Stimulated activated effector memory CD8-positive, alpha-beta T cell treated with anti-CD3 and anti-CD28 coated beads, Interleukin-12 subunit alpha, Interleukin-12 subunit beta, amount 100 ng/mL, for 72 hours (primary cell): ENCODE data around the gene APBB3.
A peak's percentile ranks its signal among the peaks of the same experiment; 100 is the strongest.

Source experiments
- ATAC-seq: fragments of 150-1000 bp; cut with Tn5 transposase; 2 replicates; pipeline ENCODE4 v1.10.0; 2021
- DNase-seq, 2 donors: peaks; one replicate each; pipeline ENCODE4 v3.0.0; 2021 to 2022; ENCODE audit warnings: low spot score in 2 of 2
- H3K27ac Mint-ChIP-seq: one replicate; pipeline ENCODE4 v1.8.0; 2022; ENCODE audit warnings: mild to moderate bottlenecking, mixed read lengths
- H3K36me3 Mint-ChIP-seq: one replicate; pipeline ENCODE4 v1.8.0; 2022; ENCODE audit warnings: mild to moderate bottlenecking, mixed read lengths
- H3K4me1 Mint-ChIP-seq: one replicate; pipeline ENCODE4 v1.8.0; 2022; ENCODE audit warnings: mixed read lengths
- H3K4me3 Mint-ChIP-seq: one replicate; pipeline ENCODE4 v1.8.0; 2022; ENCODE audit warnings: mild to moderate bottlenecking, mixed read lengths
- H3K9me3 Mint-ChIP-seq: one replicate; pipeline ENCODE4 v1.8.0; 2022; ENCODE audit warnings: mixed read lengths

APBB3 gene

GRCh38 chr5:140550147-140551079 lies 14.0 kb downstream of the APBB3 start:
- H3K4me3 Mint-ChIP-seq: no peak overlapping the region
- peaks cover 88% of the 10 kb centered on the region for H3K36me3 Mint-ChIP-seq

GRCh38 chr5:140549237-140550144 lies 14.9 kb downstream of the APBB3 start:
- peaks cover 89% of the 10 kb centered on the region for H3K36me3 Mint-ChIP-seq
- DNase-seq (no peak), ATAC-seq (no peak)
- peak overlapping the region; percentile 90 for H3K27ac Mint-ChIP-seq
- H3K4me3 Mint-ChIP-seq: peak overlapping the region; percentile 67
- no peaks in the 10 kb centered on the region for H3K9me3 Mint-ChIP-seq
- peaks cover 71% of the 10 kb centered on the region for H3K4me1 Mint-ChIP-seq

More at GRCh38 chr5:140550147-140551079, 14.0 kb downstream of the APBB3 start:
- Mint-ChIP-seq H3K9me3 (no peaks in the 10 kb centered on the region), H3K27ac (peak overlapping the region; percentile 90), H3K4me1 (peaks cover 80% of the 10 kb centered on the region)
- ATAC-seq (no peak), DNase-seq (no peak)

- peaks cover 89% of the 10 kb centered on the region for H3K36me3 Mint-ChIP-seq
- no peaks in the 10 kb centered on the region for H3K9me3 Mint-ChIP-seq
- DNase-seq: peak in 1 of 2 donors; percentile 50
- H3K4me3 Mint-ChIP-seq: peak overlapping the region; percentile 67
- no peak for ATAC-seq
- H3K4me1 Mint-ChIP-seq: peaks cover 64% of the 10 kb centered on the region
- peak overlapping the region; percentile 90 for H3K27ac Mint-ChIP-seq
Measured at GRCh38 chr5:140548791-140549190, 15.6 kb downstream of the APBB3 start.

- Mint-ChIP-seq H3K9me3 (no peaks in the 10 kb centered on the region), H3K27ac (peak overlapping the region; percentile 90), H3K4me1 (peaks cover 59% of the 10 kb centered on the region), H3K36me3 (peaks cover 89% of the 10 kb centered on the region), H3K4me3 (peak overlapping the region; percentile 67)
- DNase-seq (no peak), ATAC-seq (no peak)
Measured at GRCh38 chr5:140548300-140548688, 16.1 kb downstream of the APBB3 start.

DNA sequence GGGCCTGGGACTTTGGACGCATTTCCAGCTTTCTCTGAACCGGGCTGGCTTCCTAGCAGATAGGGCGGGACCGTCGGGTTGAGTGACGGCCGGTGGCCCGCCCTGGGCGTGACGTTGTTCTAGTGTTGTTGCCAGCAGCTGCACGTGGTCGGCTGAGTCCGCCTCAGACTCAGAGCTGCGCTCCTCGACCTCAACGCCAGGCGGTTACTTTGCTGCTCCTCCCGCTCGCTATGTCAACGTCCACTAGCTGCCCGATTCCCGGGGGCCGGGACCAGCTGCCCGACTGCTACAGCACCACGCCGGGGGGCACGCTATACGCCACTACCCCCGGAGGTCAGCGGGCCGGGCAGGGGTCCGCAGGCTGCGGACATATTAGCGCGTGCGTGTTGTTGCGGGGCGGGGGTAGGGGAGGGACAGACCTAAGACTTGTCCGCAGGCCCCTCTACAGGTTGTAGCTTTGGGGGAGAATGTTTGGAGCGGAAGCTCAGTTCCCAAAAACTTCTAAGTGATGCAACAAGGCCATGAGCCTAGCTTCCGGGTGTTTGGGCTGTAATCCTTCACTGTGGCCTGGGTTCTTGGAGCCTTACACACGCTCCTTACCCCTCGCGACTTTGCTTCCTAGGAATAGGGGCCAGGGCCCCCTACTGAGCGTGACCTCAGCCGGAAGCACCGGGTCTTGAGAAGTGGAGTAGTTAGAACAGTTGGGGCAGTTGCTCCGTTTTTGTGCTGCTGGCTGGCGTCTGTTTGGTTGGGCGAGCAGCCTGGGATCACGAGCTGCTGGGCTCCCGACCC lies 16.7 kb downstream of the APBB3 start, which contains the start of gene EIF4EBP3:
Gene EIF4EBP3, plus strand, starts transcription at position 155 of the 792 bp plus-strand sequence. Its CDS starts 76 bp downstream, at position 231.
- Mint-ChIP-seq H3K36me3 (peaks cover 88% of the 10 kb centered on the region), H3K4me1 (peaks cover 53% of the 10 kb centered on the region), H3K4me3 (peak within 1 kb of the TSS; percentile 67), H3K9me3 (no peaks in the 10 kb centered on the region), H3K27ac (peak within 1 kb of the TSS; percentile 90)
- peak; percentile 63 to 85 for DNase-seq
- peak; percentile 99 for ATAC-seq

DNA sequence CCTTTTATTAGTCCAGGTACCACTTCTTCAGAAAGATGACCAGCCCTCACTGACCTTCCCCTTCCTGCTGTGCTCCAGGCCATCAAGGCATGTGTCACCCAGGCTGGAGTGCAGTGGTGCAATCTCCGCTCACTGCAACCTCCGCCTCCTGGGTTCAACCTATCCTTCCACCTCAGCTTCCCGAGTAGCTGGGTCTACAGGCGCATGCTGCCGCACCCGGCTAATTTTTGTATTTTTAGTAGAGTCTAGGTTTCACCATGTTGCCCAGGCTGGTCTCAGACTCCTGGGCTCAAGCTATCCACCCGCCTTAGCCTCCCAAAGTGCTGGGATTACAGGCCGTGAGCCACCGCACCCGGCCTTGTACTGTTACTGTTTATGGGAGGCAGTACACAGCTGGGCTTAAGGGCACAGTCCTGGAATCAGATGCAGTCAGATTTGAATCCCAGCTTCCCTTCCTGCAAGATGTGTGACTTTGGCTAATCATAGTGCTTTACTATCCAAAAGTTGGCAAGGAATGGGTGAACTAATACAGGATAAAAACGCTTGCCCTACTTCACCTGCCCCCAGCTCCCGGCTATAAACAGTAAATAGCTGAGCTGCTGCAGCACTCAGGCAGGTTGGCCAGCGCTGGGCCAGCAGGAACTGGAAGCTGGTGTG lies 17.4 kb downstream of the APBB3 start:
- peaks cover 51% of the 10 kb centered on the region for H3K4me1 Mint-ChIP-seq
- no peak for ATAC-seq
- H3K9me3 Mint-ChIP-seq: no peaks in the 10 kb centered on the region
- H3K27ac Mint-ChIP-seq: peak overlapping the region; percentile 90
- H3K36me3 Mint-ChIP-seq: peaks cover 88% of the 10 kb centered on the region
- H3K4me3 Mint-ChIP-seq: peak overlapping the region; percentile 67
- DNase-seq: no peak

GRCh38 chr5:140545606-140546005 lies 18.8 kb downstream of the APBB3 start:
- H3K36me3 Mint-ChIP-seq: peaks cover 88% of the 10 kb centered on the region
- no peak for ATAC-seq

GRCh38 chr5:140544986-140545385 lies 19.4 kb downstream of the APBB3 start:
- H3K36me3 Mint-ChIP-seq: peaks cover 88% of the 10 kb centered on the region
- no peak overlapping the region for H3K4me3 Mint-ChIP-seq
- DNase-seq (no peak), ATAC-seq (no peak)
- H3K9me3 Mint-ChIP-seq: no peaks in the 10 kb centered on the region
- H3K27ac Mint-ChIP-seq: no peak overlapping the region
- peaks cover 32% of the 10 kb centered on the region for H3K4me1 Mint-ChIP-seq

More at GRCh38 chr5:140545606-140546005, 18.8 kb downstream of the APBB3 start:
- no peaks in the 10 kb centered on the region for H3K9me3 Mint-ChIP-seq
- DNase-seq: no peak
- peaks cover 38% of the 10 kb centered on the region for H3K4me1 Mint-ChIP-seq
- H3K4me3 Mint-ChIP-seq: no peak overlapping the region
- H3K27ac Mint-ChIP-seq: no peak overlapping the region

GRCh38 chr5:140542972-140543371 lies 21.4 kb downstream of the APBB3 start:
- H3K4me3 Mint-ChIP-seq: no peak overlapping the region
- H3K4me1 Mint-ChIP-seq: peaks cover 12% of the 10 kb centered on the region
- H3K9me3 Mint-ChIP-seq: no peaks in the 10 kb centered on the region
- no peak for DNase-seq
- no peak for ATAC-seq
- H3K36me3 Mint-ChIP-seq: peaks cover 90% of the 10 kb centered on the region
- no peak overlapping the region for H3K27ac Mint-ChIP-seq

- no peaks in the 10 kb centered on the region for H3K4me1 Mint-ChIP-seq
Measured at GRCh38 chr5:140540227-140540626, 24.2 kb downstream of the APBB3 start.

GRCh38 chr5:140524003-140524402 lies 40.4 kb downstream of the APBB3 start:
- Mint-ChIP-seq H3K4me1 (no peaks in the 10 kb centered on the region), H3K36me3 (peaks cover 84% of the 10 kb centered on the region), H3K27ac (no peak overlapping the region), H3K9me3 (no peaks in the 10 kb centered on the region), H3K4me3 (no peak overlapping the region)
- DNase-seq (no peak), ATAC-seq (no peak)

More at GRCh38 chr5:140540227-140540626, 24.2 kb downstream of the APBB3 start:
- Mint-ChIP-seq H3K36me3 (peaks cover 99% of the 10 kb centered on the region), H3K27ac (peak overlapping the region; percentile 48), H3K4me3 (no peak overlapping the region), H3K9me3 (no peaks in the 10 kb centered on the region)
- ATAC-seq (no peak), DNase-seq (no peak)

DNA sequence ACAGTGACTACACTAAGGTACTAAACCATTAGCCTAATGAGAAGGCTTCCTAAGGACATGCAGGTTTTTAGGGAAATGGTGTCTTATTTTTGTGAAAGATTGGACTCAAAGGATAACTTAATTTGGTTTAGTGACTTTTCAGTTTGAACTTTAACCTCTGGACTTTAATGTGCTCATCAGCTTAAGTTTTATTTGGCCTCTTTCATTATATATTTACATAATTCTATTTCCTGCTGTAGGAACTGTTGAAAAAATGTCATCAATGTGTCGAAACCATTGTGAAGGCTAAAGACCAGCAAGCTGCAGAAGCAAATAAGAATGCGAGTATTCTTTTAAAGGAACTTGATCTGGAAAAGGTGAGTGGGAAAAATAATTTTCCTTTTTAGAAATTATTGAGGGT lies 51.3 kb downstream of the APBB3 start:
- ATAC-seq (no peak), DNase-seq (no peak)
- Mint-ChIP-seq H3K36me3 (peaks cover 84% of the 10 kb centered on the region), H3K4me3 (no peak overlapping the region), H3K4me1 (no peaks in the 10 kb centered on the region), H3K9me3 (no peaks in the 10 kb centered on the region), H3K27ac (no peak overlapping the region)

DNA sequence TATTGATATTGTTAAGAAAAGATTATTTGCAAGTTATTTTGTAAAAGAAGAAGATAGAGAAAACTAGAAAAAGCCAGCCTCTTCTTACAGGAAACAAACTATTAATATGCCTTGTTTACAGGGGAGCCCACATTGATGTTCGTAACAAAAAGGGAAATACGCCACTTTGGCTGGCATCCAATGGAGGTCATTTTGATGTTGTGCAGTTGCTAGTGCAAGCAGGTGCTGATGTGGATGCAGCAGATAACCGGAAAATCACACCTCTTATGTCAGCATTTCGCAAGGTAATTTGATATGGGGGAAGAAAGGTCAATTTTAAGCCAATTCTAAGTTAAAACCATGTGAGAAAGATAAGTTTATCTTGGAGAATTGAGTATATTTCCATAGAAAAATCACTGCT lies 54.5 kb downstream of the APBB3 start:
- DNase-seq (no peak), ATAC-seq (no peak)
- Mint-ChIP-seq H3K27ac (no peak overlapping the region), H3K9me3 (no peaks in the 10 kb centered on the region), H3K4me1 (no peaks in the 10 kb centered on the region), H3K36me3 (peaks cover 100% of the 10 kb centered on the region), H3K4me3 (no peak overlapping the region)
